ENCODE data around the gene MTFP1. TPM values are rescaled to one million over a fixed set of nuclear protein-coding genes. Genes with fewer than 3 reads are reported as not detected.

The MTFP1 gene
- total RNA-seq, 4 donors from 2014 or later: 2.5 to 13.7 (median 3.5) TPM

DNA sequence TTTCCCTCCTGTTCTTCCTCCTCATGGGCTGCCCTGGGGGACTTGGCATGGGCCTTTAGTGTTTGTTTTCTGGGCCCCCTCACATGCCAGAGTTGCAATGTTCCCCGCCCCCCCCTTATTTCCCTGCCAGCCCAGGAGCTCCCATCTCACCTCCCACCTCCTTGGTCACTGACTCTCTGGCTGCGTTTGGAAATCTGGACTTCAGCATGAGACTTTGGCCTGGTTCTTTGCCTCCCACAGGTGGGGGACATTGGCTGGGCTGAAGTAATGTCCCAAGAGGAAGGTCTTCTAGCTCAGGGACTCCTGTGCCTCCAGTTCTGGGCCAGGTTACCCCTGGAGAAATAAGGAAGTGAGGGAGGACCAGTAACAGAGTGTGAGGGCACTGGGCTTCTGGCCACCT, 7.0 kb downstream of the MTFP1 start:
- no peaks in the 10 kb centered on the region for H3K27me3 ChIP-seq
- H3K4me3 ChIP-seq: no peak overlapping the region
- peaks cover 4% of the 10 kb centered on the region for H3K4me1 ChIP-seq
- H3K27ac ChIP-seq: no peak overlapping the region
- no peak for TF ChIP-seq EP300 (IDR thresholded peaks at IDR 0.05)
- TF ChIP-seq, protein P1, sequence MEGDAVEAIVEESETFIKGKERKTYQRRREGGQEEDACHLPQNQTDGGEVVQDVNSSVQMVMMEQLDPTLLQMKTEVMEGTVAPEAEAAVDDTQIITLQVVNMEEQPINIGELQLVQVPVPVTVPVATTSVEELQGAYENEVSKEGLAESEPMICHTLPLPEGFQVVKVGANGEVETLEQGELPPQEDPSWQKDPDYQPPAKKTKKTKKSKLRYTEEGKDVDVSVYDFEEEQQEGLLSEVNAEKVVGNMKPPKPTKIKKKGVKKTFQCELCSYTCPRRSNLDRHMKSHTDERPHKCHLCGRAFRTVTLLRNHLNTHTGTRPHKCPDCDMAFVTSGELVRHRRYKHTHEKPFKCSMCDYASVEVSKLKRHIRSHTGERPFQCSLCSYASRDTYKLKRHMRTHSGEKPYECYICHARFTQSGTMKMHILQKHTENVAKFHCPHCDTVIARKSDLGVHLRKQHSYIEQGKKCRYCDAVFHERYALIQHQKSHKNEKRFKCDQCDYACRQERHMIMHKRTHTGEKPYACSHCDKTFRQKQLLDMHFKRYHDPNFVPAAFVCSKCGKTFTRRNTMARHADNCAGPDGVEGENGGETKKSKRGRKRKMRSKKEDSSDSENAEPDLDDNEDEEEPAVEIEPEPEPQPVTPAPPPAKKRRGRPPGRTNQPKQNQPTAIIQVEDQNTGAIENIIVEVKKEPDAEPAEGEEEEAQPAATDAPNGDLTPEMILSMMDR (IDR thresholded peaks at IDR 0.05): no peak
- TF ChIP-seq POLR2A (IDR thresholded peaks at IDR 0.05): no peak
- no peak for TF ChIP-seq POLR2AphosphoS5 (IDR thresholded peaks at IDR 0.05)
- 70% methylated on average over 2 of the region's 2 CpGs for WGBS
- no peaks in the 10 kb centered on the region for H3K9me3 ChIP-seq
- no peak for DNase-seq (ENCODE audit: low spot score in 2 of 2)
- H3K36me3 ChIP-seq: no peaks in the 10 kb centered on the region

DNA sequence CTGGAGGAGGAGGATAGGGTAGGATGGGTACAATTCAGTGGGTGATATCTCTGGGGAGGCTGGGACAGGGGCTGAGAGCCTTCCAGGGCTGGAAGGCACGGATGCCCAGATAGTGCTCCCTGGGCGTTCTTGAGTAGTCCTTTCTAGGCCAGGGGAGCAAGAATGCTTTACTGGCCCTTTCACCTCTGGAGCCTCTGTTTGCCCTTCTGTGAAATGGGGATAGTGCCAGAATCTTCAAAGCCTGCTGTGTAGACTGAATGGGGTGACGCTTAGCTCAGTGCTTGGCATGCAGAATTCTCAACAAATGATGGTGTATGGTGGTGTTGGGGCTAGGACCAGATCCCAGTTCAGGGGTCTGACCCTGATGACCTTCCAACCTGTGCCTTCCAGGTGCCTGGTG, 7.7 kb downstream of the MTFP1 start:
- Histone ChIP-seq H3K36me3 (no peaks in the 10 kb centered on the region), H3K9me3 (no peaks in the 10 kb centered on the region), H3K4me3 (no peak overlapping the region), H3K27me3 (no peaks in the 10 kb centered on the region), H3K27ac (no peak overlapping the region), H3K4me1 (peaks cover 4% of the 10 kb centered on the region)
- TF ChIP-seq POLR2A (IDR thresholded peaks at IDR 0.05): no peak
- TF ChIP-seq, protein P1 (IDR thresholded peaks at IDR 0.05): no peak
- 93% methylated on average over 3 of the region's 3 CpGs for WGBS
- no peak for DNase-seq (ENCODE audit: low spot score in 2 of 2)

DNA sequence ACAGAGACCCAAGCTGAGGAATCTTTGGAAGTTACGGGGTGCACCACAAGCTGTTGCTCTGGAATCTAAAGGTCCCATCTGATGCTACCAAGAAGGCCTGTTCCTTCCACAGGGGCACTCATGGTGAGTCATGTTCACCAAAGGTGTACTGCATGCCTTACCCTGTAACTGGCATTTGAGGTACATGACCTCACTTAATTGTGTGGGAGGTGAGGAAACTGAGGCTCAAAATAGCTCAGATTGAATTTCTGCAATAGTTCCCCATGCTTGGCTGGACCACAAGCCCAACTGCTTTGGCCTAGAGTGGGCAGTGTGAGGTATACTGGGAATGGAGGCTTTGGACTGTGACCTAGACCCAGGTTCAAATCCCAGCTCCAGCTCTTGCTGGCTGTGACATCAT, 8.2 kb downstream of the MTFP1 start:
- Histone ChIP-seq H3K9me3 (no peaks in the 10 kb centered on the region), H3K27me3 (no peaks in the 10 kb centered on the region), H3K4me1 (peaks cover 7% of the 10 kb centered on the region), H3K4me3 (no peak overlapping the region), H3K36me3 (no peaks in the 10 kb centered on the region), H3K27ac (no peak overlapping the region)
- WGBS: 100% methylated on average over 1 of the region's 1 CpG
- no peak for TF ChIP-seq EP300 (IDR thresholded peaks at IDR 0.05)
- TF ChIP-seq POLR2AphosphoS5 (IDR thresholded peaks at IDR 0.05): no peak
- TF ChIP-seq POLR2A (IDR thresholded peaks at IDR 0.05): no peak
- TF ChIP-seq, protein P1 (IDR thresholded peaks at IDR 0.05): no peak
- no peak for DNase-seq (ENCODE audit: low spot score in 2 of 2)

DNA sequence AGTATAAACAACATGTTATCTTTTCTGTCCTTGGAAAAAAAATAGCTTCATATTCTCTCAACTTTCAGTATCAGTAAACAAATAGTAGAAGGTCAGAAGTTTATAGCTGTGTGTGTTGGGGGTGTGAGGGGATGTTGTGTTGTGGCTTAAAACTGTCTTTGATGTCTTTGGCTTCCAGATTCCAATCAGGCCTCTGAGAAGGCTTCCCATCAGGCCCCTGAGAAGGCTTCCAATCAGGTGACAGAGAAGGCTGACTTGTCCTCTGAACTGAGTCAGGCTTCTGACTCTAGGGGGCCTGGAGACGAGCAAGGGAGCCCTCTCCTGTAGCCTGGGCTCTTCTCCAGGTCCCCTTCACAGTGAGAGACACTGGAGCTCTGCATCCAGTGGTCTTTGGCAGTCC, 9.3 kb downstream of the MTFP1 start:
- no peaks in the 10 kb centered on the region for H3K36me3 ChIP-seq
- H3K4me1 ChIP-seq: peaks cover 16% of the 10 kb centered on the region
- no peak overlapping the region for H3K27ac ChIP-seq
- H3K27me3 ChIP-seq: no peaks in the 10 kb centered on the region
- 57% methylated on average over 1 of the region's 1 CpG for WGBS
- TF ChIP-seq POLR2AphosphoS5 (IDR thresholded peaks at IDR 0.05) (no peak), EP300 (IDR thresholded peaks at IDR 0.05) (no peak), POLR2A (IDR thresholded peaks at IDR 0.05) (no peak)
- TF ChIP-seq, protein P1 (IDR thresholded peaks at IDR 0.05): no peak
- no peaks in the 10 kb centered on the region for H3K9me3 ChIP-seq
- H3K4me3 ChIP-seq: no peak overlapping the region
- DNase-seq (ENCODE audit: low spot score in 2 of 2): no peak

DNA sequence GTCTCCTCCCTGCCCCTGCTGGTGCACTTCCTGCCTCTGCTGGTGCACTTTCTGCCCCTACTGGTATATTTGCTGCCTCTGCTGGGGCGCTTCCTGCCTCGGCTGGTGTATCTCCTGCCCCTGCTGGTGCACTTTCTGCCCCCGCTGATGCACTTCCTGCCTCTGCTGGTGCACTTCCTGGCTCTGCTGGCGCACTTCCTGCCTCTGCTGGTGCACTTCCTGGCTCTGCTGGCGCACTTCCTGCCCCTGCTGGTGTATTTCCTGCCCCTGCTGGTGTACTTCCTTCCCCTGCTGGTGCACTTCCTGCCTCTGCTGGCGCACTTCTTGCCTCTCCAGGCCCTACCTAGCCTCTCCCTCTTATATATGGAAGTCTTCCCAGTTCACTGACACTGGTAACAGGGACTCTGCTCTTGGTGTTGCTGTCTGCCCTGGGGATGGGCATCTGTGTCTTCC, 10.1 kb downstream of the MTFP1 start:
- Histone ChIP-seq H3K27ac (no peak overlapping the region), H3K9me3 (no peaks in the 10 kb centered on the region), H3K4me3 (no peak overlapping the region), H3K4me1 (peaks cover 25% of the 10 kb centered on the region), H3K36me3 (no peaks in the 10 kb centered on the region), H3K27me3 (no peaks in the 10 kb centered on the region)
- no peak for DNase-seq (ENCODE audit: low spot score in 2 of 2)
- TF ChIP-seq POLR2A (IDR thresholded peaks at IDR 0.05) (no peak), EP300 (IDR thresholded peaks at IDR 0.05) (no peak), POLR2AphosphoS5 (IDR thresholded peaks at IDR 0.05) (no peak)
- TF ChIP-seq, protein P1 (IDR thresholded peaks at IDR 0.05): no peak
- WGBS: 62% methylated on average over 6 of the region's 6 CpGs

All from suprapubic skin (tissue), 4 donors.